RWPE1 (cell line): Measurements from ENCODE around the gene DUOX1.
A peak's percentile ranks its signal among the peaks of the same experiment; 100 is the strongest.

Experiments
- CTCF ChIA-PET: fragments of 350-600 bp; sonication (Branson Sonifier 250); formaldehyde crosslinking; extraction: SDS; loops from one replicate; lab custom pipeline; 2021; lab: Yijun Ruan, JAX
- POLR2A ChIA-PET: fragments of 400-600 bp; formaldehyde crosslinking; extraction: SDS; loops from one replicate; lab custom pipeline; 2020; ENCODE audit warnings: antibody characterized with exemption; ENCODE audit not compliant: low non-redundant PET; lab: Yijun Ruan, JAX
- DNase-seq: peaks from one replicate; pipeline ENCODE4 v3.0.0; 2012; ENCODE audit warnings: low spot score
- H3K27ac ChIP-seq: fragments of 450-650 bp; 2 replicates; pipeline ENCODE4 v1.5.1; 2017
- TF ChIP-seq, protein P1 (sequence below): fragments of 450-650 bp; conservative IDR thresholded peaks from 2 replicates; pipeline ENCODE4 v1.5.1; 2017; ENCODE audit warnings: low read depth, mild to moderate bottlenecking

DUOX1 gene

DNA sequence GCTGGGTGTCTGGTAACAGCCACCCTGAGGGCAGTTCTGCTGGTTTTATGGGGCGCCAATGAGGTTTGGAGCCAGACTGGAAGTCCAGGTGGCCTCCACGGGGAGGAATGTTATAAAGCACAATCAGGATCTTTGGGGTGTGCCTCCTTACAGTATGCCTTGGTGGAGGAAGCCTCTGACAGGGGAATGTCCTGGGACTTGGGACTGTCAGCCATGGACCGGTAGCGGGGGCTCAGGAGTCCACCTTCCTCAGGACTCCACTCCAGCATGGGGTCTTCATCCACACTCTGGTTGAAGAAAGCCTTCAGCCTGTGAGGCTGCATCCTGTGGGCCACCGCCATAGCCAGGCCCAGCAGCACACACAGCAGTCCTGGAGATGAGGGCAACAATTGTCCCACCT, 10.8 kb upstream of the DUOX1 start:
- TF ChIP-seq, protein P1, sequence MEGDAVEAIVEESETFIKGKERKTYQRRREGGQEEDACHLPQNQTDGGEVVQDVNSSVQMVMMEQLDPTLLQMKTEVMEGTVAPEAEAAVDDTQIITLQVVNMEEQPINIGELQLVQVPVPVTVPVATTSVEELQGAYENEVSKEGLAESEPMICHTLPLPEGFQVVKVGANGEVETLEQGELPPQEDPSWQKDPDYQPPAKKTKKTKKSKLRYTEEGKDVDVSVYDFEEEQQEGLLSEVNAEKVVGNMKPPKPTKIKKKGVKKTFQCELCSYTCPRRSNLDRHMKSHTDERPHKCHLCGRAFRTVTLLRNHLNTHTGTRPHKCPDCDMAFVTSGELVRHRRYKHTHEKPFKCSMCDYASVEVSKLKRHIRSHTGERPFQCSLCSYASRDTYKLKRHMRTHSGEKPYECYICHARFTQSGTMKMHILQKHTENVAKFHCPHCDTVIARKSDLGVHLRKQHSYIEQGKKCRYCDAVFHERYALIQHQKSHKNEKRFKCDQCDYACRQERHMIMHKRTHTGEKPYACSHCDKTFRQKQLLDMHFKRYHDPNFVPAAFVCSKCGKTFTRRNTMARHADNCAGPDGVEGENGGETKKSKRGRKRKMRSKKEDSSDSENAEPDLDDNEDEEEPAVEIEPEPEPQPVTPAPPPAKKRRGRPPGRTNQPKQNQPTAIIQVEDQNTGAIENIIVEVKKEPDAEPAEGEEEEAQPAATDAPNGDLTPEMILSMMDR = no peak
- H3K27ac ChIP-seq = no peak overlapping the region
- POLR2A ChIA-PET = no interaction called here
- CTCF ChIA-PET = interaction anchor here (0.8 to 1.7 kb wide), 7 partner anchors 8 to 158 kb away, joined by 3 to 11 read pairs (median 7); partner anchors contain the start of genes DUOX1, DUOXA1 and SORD
- no peak for DNase-seq

DNA sequence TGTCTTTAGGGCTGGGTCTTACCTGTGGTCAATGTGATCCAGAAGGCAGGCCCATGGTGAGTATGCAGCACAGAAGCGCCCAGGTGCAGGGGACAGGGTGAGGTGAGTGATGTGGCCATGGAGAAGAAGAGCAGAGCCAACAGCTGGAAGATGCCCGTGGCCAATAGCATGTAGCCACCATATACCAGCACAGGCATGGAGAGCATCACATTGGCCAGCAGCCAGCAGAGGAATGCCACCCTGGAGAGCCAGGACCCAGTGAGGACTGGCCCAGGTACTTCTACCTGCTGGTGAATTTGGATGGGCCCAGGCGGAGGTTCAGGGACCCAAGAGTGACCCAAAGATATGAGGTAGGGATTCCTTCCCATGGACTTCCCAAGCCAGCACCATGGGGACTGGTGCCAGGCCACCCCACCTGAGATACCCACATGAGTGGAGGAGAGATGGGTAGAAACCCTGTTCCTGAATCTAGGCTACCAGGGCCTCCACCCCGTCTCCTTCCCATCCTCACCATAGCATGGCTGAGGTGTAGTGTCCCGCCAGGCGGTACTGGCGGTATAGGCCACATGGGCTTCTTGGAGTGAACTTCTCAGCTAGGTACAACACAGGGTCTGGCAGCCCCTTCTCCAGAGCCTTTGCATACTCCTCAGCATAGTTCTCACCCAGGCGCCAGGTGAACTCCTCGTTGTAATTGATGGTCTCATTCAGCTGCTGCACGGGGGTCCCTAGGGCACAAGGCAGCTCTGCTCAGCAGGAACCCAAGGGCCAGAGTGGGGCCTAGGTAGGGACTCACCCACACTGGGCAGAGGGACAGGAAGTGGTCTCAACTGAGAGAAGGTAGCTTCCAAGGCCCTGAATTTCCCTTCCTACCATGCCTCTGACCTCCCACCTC, 9.5 kb upstream of the DUOX1 start:
- POLR2A ChIA-PET = no interaction called here
- CTCF ChIA-PET = no interaction called here
- no peak overlapping the region for H3K27ac ChIP-seq
- TF ChIP-seq, protein P1 = no peak
- no peak for DNase-seq

DNA sequence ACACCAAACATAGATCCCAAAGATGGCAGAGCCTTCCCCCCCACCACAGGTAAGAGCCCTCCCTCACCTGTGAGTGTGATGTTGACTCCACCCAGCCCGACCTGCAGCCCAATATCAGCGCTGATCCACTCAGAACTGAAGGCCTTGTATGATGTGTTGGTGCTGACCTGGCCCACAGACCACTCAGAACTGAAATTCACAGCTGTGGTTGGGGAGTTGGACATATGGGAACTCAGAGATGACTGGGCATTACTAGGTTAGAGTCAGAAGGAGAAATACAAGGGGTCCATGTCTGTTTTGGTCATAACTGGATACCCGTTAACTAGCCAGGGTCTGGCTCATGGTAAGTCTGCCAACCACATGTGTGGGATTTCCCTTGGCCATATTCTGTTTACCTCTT, 8.8 kb upstream of the DUOX1 start:
- no peak overlapping the region for H3K27ac ChIP-seq
- no peak for DNase-seq
- ChIA-PET CTCF (no interaction called here), POLR2A (no interaction called here)
- TF ChIP-seq, protein P1 = no peak

DNA sequence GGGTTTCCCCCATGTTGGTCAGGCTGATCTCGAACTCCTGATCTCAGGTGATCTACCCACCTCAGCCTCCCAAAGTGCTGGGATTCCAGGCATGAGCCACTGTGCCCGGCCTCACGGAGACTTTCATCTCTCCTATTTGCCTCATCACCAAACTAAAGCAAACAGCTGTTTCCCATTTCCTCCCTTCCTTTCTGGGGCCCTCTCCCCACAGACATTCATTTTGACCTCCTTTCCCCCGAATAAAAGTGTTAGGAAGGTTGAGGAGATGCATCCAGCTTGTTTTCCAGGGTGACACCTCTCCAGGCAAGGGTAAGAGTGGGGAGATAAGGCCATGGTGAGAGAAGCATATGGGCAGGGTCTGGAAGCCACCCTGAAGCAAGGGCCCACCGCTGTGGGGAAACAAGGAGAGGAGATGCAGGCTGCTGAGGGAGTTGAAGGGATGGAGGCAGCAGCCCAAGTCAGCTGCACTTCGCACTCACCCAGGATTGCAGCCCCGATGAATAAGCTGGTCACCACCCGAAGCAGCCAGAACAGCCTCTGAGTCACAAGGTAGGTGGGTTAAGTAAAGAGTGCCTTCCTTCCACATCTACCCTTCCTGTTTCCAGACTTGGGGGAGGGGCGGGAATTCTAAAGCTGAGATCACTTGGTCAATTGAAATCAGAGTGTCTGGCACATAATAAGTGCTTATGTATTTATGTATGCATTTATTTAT, 7.9 kb upstream of the DUOX1 start:
- TF ChIP-seq, protein P1 = no peak
- H3K27ac ChIP-seq = peak overlapping the region; percentile 34; the same call in 1 of the 2 replicates
- CTCF ChIA-PET = interaction anchor here (0.6 to 1.1 kb wide), 2 partner anchors 29 to 37 kb away, joined by 3 to 6 read pairs; no protein-coding TSS in a partner anchor
- DNase-seq = peak; percentile 88
- POLR2A ChIA-PET = no interaction called here

DNA sequence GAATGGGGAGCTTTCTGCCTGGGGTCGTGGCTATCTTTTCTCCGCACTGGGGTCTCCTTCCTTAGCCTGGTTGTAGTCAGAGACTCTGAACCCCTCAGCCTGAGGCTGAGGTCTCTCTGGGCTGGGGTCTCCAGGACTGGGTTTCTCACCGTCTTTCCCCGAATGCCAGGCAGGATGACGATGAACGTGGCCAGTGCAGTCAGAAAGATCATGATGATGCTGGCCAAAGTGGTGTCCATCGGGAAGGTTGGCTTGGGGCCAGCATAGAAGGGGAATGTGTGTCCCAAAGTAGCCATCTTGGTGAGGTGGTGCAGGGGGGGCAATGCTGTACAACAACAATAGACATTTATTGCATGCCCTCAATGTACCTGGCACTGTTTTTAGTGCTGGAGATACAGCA, 7.1 kb upstream of the DUOX1 start:
- no peak overlapping the region for H3K27ac ChIP-seq
- ChIA-PET CTCF (interaction anchor here (1.1 kb wide), 2 partner anchors 36 to 40 kb away, joined by 6 read pairs; no protein-coding TSS in a partner anchor), POLR2A (interaction anchor here (0.6 kb wide), 1 partner anchor 153 kb away, joined by 4 read pairs; no protein-coding TSS in a partner anchor)
- TF ChIP-seq, protein P1 = no peak
- DNase-seq = no peak

DNA sequence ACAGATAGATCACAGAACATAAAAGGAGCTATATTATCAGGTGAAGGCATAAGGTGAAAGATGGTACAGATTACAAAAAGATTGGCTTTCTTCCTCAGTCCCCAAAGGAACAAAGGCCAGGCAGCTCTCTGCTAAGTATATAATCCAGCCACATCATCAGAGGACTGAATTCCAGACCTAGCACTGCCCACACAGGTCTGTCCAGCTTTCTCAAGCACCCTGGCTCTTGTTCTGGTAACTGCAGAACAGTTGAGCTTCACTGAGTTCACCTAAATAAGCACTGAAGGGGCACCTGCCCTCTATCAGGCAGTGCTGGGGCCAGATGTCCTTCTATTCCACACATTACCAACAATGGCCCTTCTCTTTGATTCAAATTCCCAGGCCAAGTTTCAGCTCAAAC, 6.4 kb upstream of the DUOX1 start:
- H3K27ac ChIP-seq = no peak overlapping the region
- CTCF ChIA-PET = interaction anchor here (1.1 to 1.5 kb wide), 2 partner anchors 40 to 44 kb away, joined by 3 to 6 read pairs; no protein-coding TSS in a partner anchor
- POLR2A ChIA-PET = no interaction called here
- TF ChIP-seq, protein P1 = no peak
- DNase-seq = no peak
